GM21381 (cell line): ENCODE measurements around the gene ADSS1.

Experiments used
- ATAC-seq: cut with Tn5 transposase; IDR thresholded peaks from one replicate; pipeline ENCODE4 v1.9.1; 2021; ENCODE audit warnings: mild to moderate bottlenecking, moderate library complexity; ENCODE audit not compliant: unreplicated experiment

Gene ADSS1

DNA sequence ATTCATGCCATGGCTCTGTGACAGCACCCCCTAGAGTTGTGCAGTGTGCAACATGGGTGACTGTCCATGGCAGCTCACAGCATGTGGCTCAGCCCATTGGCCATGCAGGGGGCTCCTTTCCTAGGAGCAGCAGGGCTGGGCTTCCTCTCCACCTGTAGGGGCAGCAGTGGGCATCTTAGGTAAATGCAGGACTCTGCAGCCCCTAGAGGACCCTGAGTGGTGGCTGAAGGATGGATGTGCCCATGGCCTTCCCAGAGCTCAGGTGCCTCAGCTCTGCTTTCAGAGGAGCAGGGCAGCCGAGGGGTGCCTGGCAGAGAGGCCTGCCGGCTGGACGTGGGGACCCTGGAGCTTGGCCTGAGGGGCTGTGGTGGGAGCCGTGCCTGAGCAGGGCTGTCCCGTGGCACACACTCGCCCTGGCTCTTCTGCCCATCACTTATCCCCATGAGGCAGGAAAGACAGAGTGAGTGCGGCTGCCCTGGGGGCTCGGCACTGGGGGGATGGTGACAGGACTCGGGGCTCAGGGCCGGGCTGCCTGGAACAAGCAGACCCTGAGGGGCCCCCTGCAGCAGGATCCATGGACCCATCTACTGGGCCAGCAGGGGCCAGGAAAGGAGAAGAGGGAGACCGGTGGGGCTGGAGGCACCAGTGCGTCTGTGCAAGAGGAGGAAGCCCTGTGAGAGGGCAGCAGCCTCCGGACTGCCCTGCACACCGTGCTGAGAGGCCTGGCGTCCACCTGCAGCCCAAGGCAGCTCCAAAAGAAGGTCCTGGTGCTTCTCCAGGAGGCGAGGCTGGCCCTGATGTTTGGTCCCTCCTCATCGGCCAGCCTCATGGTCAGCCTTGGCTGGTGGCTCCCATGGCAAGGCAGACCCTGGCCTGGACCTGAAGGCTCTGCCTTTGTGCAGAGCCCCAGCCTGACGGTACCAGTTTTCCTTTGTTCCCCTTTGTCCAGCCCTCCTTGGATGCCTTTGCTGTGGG is 7.6 kb downstream of the ADSS1 start:
- ATAC-seq, result no peak

DNA sequence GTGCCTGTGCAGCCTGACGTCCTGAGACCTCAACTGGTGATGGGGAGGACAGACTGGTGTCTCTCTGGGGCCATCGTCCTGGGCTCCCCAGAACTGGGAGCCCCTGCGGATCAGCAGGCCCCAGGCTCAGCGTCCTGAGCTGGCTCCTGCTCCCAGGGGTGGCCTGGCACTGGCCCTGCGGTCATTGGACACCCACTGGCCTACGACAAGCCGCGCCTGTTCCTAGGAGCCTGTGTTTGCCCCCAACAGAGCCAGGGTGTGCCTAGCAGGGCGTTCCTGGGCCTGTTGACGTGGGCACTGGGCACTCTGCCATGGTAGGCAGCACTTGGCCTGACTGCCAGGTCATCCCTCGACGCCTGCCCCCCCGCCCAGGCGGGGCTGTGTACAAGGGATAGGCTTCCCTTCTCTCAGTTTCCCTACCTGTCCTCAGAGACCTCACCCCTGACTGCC is 8.4 kb downstream of the ADSS1 start:
- ATAC-seq, result no peak

DNA sequence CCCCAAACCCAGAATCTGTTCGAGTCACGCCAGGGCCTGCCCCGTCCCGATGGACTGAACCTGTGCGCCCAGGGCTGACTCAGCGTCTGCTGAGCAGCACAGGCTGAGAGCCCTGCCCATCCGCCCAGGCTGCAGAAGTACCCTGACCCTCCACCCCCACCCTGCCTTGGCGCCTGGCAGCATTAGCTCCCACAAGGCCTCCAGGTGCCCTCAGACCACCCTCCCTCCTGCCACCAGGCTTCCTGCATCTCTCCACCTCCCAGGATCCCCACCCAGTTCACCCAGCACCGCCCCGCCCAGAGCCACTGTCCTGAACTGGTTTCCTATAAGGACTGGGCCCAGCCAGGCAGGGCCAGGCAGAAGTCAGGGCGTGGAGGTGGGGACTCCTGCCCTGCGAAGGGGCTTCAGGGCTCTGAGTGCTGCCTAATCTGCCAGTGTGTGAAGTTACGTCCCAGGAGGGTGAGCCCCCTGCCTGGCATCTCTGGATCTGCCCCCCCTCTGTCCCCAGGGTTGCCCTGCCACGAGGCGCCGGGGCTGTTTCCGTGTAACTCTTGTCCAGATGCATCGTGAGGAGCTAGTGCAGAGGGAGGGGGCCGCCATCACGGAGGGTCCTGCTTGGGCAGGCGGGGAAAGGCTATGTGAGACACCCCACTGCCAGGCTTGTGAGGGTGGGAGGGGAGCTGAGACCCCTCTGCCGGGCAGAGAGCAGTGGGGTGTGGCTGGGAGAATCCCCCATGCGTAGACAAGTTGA is 9.1 kb downstream of the ADSS1 start:
- ATAC-seq, result no peak

DNA sequence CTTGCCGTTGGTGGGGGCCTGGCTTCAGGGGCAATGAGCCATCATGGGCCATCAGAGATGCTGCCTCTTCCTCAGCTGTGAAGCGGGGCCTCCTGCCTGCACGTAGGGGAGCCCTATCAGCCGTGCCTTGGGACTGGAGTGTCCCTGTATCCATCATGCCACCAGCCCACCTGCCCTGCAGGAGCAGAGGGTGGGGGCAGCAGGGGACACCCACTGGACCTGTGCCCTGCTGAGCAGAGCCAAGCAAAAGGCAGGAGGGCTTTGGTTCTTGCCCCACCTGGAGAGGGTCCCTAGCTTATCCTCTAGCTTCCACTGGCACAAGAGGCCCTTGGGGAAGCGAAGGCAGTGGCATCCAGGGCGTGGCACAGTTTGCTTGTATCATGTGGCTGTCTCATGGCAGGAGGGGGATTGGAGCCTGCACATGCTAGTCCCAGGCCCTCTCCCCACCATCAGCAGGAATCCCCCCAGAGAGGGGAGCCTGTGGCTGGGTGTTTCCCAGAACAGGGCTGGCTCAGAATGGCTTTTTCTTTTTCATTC is 10.1 kb downstream of the ADSS1 start:
- no peak for ATAC-seq

DNA sequence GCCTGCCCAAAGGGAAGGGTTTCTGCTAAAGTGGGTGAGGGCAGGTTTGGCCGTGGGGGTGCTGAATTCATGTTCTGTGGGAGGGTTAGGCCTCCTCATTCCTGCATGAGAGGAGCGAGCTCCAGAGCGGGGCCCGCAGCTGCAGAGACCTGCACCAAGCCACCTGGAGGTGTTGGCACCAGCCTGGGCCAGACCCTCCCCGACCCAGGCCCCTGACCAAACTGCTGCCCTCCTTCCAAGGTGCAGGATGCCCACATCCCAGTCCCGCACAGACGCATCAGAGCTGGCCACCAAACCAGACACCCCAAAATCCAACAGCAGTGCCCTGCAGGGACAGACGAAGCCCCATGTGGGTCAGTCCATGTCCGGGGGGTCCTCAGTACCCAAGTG is 10.6 kb downstream of the ADSS1 start:
- no peak for ATAC-seq

DNA sequence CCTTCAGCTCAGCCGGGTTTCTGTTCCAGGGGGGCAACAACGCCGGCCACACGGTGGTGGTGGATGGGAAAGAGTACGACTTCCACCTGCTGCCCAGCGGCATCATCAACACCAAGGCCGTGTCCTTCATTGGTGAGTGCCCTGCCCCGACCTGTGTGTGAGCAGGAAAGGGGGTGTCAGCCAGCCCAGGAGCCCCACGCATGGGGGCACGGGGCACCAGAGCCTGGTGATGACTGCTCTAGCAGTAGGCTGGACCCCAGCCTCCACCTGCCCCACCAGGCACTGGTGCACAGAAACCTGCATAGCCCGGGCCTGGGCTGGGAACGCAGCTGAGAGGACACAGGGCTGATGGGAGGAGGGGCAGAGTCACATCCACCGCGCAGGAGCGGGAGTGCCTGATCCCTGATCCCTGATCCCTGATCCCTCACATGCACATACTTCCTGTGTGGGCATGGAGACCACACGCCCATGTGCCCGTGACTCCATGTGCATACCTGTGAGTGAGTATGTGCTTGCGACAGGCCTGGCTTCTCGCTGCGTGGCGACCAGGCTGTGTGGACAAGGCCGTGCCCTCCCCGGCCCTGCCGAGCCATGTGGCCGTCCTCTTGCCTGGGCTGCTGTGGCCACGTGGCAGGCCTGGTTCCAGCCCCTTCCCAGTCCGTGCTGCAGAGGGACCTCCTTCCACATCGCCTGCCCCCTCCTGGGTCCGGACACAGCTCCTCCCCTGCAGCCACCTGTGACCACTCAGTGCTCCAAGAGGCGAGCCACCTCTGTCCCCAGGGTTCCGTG is 11.2 kb downstream of the ADSS1 start:
- no peak for ATAC-seq

DNA sequence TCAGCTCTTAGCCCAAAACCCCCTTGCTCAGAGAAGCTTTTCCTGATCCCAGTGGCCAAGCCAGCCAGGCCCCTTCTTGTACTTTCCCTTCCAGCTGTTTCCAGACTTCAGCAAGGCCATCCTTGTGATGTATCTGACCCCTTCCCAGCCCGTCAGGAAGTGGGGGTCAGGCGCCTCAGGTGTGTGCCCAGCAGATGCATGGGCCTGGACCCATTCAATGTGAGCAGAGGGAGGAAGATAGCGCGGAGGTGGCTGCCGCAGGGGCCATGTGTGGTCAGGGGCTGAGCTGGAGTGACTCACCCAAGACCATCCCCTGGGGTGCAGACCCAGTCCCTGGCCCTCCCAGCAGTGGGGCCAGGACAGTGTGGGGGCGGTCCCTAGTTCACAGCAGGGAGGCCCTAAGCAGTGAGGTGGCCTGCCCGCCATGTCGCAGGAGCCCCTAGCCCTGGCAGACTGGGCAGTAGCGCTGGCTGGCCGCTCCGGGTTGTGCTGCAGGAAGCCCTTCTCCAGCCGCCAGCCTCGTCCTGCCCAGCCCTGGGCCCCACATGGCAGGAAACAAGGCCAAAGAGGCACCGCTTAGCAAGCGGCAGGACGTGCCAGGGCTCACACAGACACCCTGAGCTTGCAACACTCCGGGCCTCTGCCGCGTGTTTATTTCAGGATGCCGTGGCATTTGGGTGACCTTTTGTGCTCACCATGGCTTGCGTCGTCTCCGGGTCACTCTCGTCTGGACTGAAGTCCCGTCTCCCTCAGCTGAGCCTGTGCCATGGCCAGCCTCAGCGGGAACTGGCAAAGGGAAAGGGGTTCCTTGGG is 12.0 kb downstream of the ADSS1 start:
- ATAC-seq, result no peak

DNA sequence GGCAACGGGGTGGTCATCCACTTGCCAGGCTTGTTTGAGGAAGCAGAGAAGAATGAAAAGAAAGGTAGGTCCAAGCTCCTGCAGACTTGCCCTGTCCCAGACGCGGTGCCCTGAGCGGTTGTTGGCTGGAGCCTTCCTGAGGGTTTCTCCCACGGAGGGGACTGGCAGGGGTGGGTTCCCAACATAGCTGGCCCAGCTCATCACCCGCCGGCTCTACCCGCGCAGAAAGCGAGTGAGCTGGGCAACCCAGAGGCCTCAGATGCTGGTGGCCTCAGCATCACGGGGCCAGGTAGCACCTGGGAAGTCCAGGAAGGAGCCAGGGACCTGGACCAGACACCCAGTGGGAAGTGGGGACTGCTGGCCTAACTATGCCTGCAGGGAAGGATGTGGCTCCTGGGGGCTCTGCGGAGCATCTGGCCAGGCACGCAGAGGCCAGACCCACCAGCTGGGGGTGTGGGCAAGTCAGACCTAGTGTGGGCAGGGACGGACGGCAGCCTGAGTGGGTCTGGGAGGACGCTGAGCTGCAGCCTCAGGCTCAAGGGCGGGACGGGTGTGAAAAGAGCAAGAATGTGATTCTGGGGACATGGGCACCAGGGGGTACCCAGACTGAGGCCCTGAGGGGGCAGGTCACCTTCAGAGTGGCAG is 14.5 kb downstream of the ADSS1 start:
- no peak for ATAC-seq

DNA sequence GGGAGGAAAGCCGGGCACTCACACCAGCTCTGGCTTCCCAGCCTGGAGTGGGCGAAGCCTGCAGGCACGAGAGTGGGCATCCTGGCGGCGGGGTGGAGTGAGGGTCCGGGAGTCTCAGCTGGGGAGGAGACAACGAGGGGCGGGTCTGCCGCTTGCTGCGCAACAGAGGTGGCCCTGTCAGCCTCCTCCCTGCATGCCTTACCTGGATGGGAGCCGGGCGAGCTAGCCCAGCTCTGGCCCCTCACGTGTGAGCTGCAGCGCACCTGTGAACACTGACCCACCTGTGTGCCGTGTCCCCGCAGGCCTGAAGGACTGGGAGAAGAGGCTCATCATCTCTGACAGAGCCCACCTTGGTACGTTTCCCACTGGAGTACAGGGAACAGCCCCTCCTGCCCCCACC is 15.0 kb downstream of the ADSS1 start:
- ATAC-seq, result no peak

DNA sequence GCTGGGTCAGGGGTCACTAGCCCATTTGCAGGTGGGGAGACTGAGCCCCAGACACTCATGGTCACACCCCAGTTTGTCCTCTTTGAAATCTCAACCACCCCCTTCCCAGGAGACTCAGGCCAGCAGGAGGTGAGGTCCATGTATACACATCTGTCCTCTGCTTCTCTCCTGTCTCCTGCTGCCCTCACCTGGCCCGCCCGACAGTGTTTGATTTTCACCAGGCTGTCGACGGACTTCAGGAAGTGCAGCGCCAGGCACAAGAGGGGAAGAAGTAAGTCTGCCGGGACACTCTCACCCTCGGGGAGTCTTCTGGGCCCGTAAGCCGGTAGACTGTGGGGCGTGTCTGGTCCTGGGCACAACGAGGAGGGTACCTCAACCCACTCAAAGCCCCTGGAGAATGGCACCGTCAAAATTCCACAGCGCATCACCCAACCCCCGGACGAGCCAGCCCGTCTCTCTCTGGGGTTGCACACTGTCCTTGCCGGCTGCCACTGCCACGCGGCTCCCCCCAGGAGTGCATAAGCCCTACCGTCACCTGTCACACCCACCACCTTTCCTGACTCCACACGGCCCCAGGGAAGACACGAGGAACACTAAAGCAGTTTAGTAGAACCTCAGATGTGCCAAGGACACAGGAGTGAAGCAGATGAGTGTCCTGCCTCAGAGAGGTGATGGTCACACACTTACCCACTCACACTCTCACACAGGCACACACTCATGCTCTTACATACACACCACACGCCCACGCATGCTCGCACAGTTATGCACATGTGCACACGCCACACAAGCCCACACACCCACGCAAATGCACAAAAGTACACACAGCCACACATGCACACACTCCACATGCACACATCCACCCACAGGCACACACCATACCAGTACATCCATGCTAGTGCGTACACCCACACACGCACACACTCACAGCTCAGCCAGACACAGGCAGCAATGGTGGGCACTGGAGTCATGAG is 15.8 kb downstream of the ADSS1 start:
- no peak for ATAC-seq

DNA sequence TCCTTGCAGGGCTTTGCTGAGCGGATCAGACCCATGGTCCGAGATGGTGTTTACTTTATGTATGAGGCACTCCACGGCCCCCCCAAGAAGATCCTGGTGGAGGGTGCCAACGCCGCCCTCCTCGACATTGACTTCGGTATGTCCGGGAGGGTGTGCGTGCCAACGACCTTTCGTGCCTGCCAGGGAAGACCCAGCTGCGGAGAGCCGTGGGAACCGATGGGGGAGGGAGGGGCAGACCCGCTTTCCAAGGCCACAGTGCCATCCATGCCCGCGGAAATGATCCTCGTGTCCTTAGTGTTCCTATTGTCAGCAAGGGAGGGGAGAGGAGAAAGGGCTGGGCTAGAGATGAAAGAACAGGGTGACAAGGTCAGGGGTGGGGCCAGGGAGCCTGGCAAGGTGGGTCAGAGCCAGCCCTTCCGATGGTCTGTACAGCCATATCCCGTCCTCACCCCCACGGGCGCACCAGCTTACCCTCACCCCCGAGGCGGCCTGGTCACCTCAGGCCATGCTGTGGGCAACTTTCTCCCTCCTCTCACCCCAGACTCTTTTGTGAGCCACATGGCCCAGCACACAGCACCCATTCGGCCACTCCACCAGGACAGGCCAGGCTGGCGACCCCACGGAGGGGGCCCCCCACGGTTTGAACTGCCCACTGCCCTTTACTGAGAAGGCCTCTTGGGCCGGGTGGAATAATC is 17.2 kb downstream of the ADSS1 start:
- ATAC-seq, result no peak

DNA sequence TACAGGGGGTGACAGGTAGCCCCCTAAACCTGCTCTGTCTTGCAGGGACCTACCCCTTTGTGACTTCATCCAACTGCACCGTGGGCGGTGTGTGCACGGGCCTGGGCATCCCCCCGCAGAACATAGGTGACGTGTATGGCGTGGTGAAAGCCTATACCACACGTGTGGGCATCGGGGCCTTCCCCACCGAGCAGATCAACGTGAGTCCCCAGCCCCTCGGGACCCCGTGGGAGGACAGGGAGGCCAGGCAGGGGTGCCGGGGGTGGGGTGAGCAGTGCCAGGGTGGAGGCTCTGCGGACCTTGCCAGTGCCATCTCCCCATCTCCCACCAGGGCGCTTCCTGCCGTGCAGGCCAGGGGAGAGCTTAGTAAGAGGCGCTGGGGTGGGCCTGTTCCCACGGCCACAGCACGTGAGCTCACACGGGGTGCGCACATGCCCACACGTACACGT is 17.8 kb downstream of the ADSS1 start:
- no peak for ATAC-seq

DNA sequence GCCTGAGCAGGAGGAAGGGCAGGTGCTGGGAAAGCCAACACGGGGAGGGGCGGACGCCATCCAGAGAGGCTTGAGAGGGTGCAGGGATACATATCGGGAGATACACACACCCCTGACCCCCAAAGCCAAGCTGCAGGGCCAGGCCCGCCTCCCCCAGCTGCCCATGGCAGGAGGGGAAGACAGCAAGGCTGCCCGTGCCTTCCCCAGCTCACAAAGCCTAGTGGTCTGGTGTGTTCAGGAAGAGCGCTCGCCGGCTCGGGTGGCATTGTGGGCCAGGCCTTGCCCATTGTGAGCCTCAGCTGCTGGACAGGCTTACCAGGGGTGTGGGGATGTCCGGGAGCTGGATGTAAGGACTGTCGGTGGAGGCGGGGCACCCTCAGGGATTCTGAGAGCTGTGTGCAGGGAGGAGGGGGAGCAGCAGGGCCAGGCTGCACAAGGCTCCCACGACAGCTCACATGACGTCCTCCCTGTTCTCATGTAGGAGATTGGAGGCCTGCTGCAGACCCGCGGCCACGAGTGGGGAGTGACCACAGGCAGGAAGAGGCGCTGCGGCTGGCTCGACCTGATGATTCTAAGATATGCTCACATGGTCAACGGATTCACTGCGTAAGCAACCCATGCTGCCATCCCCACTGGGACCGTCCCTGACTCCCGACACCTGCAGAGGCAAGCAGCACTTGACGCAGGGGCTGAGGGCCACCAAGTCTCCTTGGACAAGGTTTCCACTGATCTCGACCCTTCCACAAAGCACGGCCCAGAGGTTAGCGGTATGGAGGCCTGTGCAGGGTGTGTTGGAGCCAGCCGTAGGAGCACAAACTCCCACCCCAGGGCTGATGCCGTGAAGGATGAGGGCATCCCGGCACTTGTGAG is 18.8 kb downstream of the ADSS1 start:
- ATAC-seq, result no peak

DNA sequence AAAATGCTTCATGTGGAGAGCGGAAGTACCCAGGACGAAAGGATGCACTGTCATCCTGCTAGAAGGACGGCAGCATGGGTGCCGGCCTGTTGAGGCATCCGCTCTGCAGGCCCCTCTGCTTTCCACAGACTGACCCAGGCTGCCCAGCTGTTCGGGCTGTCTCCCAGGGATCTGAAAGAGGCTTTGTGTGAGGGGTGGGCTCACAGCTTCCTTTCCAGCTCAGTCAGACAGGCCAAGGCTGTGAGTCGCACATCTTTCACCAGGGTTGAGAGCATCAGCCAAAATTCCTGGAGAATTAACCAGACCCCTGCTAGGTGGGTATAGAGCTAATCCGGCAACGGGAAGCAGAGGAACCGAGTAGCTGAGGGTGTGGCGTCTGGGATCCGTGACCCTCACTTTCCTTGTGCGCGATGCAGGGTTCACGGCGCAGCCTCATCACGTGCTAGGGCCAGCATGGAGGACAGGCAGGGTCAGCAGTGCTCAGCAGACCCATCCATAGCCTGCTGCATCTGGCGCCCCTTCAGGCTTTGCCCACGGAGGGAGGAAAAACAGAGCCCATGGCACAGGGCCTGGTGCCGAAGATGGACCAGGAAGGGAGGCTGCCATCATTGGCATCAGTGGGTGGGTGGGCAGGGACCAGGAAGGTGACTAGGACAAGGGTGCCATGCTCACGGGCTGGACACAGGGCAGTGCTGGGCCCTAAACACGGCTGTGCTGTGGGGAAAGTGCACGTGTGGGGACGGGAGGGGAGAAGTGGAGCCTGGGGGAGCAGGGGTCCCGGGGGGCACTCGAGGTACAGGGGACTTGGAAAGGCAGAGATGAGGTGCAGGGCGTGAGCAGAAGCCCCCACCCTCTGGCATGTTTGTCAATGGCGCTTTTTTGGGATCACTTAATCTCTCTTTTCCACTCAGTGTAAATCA is 19.7 kb downstream of the ADSS1 start:
- ATAC-seq, result no peak

DNA sequence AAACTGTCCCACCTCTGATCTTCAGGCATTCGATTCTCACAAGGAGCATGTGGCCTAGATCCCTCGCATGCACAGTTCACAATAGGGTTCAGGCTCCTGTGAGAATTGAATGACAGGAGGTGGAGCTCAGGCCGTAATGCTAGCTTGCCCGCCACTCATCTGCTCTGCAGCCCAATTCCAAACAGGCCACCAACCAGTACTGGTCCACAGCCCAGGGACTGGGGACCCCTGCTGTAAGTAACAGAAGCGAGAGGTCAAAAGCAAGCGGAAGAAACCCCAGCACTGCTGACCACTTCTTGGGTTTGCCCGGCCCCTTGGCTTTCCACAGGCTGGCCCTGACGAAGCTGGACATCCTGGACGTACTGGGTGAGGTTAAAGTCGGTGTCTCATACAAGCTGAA is 20.5 kb downstream of the ADSS1 start:
- ATAC-seq, result no peak

DNA sequence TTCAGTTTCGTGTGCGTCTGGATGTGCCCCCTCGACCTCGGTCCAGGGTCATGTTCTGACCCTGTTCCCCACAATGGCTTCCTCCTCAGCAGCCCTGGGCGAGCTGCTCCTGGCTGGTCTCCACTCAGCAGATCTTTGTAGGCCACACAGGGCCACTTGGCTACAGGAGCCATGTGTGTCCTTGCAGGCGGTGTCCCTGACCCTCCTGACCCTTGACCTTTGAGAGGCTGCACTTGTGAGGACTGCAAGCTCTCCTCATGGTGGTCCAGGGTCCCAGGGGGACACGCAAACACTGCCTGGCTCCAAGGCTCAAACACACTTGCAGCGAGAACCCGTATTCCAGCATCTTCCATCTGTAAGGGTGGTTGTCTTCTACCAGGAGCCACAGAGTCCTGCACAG is 21.4 kb downstream of the ADSS1 start:
- ATAC-seq, result no peak
